Activated T-cell treated with anti-CD3 and anti-CD28 coated beads, Interleukin-2, amount 50 U/mL, for 4 hours (primary cell): ENCODE data around the gene NUP210. TPM values are rescaled to one million over a fixed set of nuclear protein-coding genes. Genes with fewer than 3 reads are reported as not detected.
"Not testable (repeated sequence)": the region's sequence is repeated elsewhere in the genome, so short reads cannot be mapped to it uniquely, and the experiment has no call there.

Source experiments
- ATAC-seq, 2 donors: fragments of 200-7000 bp; cut with Tn5 transposase; one replicate each; pipeline ENCODE4 v1.10.0; 2021
- DNase-seq: peaks from one replicate; pipeline ENCODE4 v3.0.0-alpha.2; 2020
- H3K27me3 Mint-ChIP-seq: one replicate; pipeline ENCODE4 v1.8.0; 2021; ENCODE audit warnings: low read depth, mixed read lengths
- H3K36me3 Mint-ChIP-seq: one replicate; pipeline ENCODE4 v1.8.0; 2022; ENCODE audit warnings: mixed read lengths; ENCODE audit not compliant: insufficient read depth
- H3K4me1 Mint-ChIP-seq: one replicate; pipeline ENCODE4 v1.8.0; 2021; ENCODE audit warnings: low read depth, mixed read lengths
- H3K4me3 Mint-ChIP-seq: one replicate; pipeline ENCODE4 v1.8.0; 2021; ENCODE audit warnings: mild to moderate bottlenecking, moderate library complexity, mixed read lengths
- H3K9me3 Mint-ChIP-seq: one replicate; pipeline ENCODE4 v1.8.0; 2021; ENCODE audit warnings: mixed read lengths
- total RNA-seq, 3 donors: library from RNA; stranded (reverse); gene quantifications; one replicate each; pipeline ENCODE4 v1.2.1, GENCODE V29; 2021

Gene NUP210
- total RNA-seq, 3 donors from 2014 or later = 80.3 to 83.4 (median 82.0) TPM

- H3K4me1 Mint-ChIP-seq = peaks cover 3% of the 10 kb centered on the region
- H3K4me3 Mint-ChIP-seq = no peak overlapping the region
- H3K9me3 Mint-ChIP-seq = no peaks in the 10 kb centered on the region
- DNase-seq (no peak), ATAC-seq (no peak)
- no peaks in the 10 kb centered on the region for H3K27me3 Mint-ChIP-seq
- peaks cover 47% of the 10 kb centered on the region for H3K36me3 Mint-ChIP-seq
Observed at GRCh38 chr3:13380971-13381370, 39.2 kb downstream of the NUP210 start.

- Mint-ChIP-seq H3K4me1 (no peaks in the 10 kb centered on the region), H3K36me3 (peaks cover 39% of the 10 kb centered on the region), H3K9me3 (no peaks in the 10 kb centered on the region), H3K4me3 (no peak overlapping the region), H3K27me3 (no peaks in the 10 kb centered on the region)
- ATAC-seq (no peak), DNase-seq (no peak)
Observed at GRCh38 chr3:13379201-13379830, 40.8 kb downstream of the NUP210 start.

DNA sequence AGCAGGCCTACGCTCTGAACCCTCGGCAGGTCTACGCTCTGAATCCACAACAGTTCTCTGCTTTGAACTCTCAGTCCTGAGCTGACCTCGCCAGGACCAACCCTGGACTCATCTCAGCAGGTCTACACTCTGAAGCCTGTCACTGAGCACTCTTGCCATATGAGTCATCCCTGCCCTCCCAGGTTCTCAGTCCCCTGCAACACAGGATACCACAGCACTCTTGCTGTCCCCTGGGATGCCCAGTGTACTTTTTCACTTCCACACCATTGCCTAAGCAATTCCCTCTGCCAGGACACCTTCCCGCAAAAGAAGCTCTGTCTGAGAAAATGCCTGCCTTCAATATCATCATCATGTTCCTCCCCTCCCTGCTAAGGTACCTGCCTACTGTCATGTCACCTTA, 42.0 kb downstream of the NUP210 start:
- Mint-ChIP-seq H3K4me1 (no peaks in the 10 kb centered on the region), H3K27me3 (no peaks in the 10 kb centered on the region), H3K36me3 (peaks cover 39% of the 10 kb centered on the region), H3K9me3 (no peaks in the 10 kb centered on the region), H3K4me3 (no peak overlapping the region)
- DNase-seq (no peak), ATAC-seq (no peak)

- H3K27me3 Mint-ChIP-seq, H3K4me1 Mint-ChIP-seq, H3K4me3 Mint-ChIP-seq, H3K9me3 Mint-ChIP-seq, ATAC-seq, DNase-seq: not testable (repeated sequence)
- peaks cover 40% of the 10 kb centered on the region for H3K36me3 Mint-ChIP-seq
Observed at GRCh38 chr3:13377741-13378140, 42.4 kb downstream of the NUP210 start.

GRCh38 chr3:13377021-13377420, 43.1 kb downstream of the NUP210 start:
- no peaks in the 10 kb centered on the region for H3K9me3 Mint-ChIP-seq
- DNase-seq (no peak), ATAC-seq (no peak)
- no peaks in the 10 kb centered on the region for H3K27me3 Mint-ChIP-seq
- H3K36me3 Mint-ChIP-seq = peaks cover 40% of the 10 kb centered on the region
- H3K4me1 Mint-ChIP-seq = no peaks in the 10 kb centered on the region
- H3K4me3 Mint-ChIP-seq = no peak overlapping the region

GRCh38 chr3:13376091-13376490, 44.0 kb downstream of the NUP210 start:
- Mint-ChIP-seq H3K4me1 (no peaks in the 10 kb centered on the region), H3K9me3 (no peaks in the 10 kb centered on the region), H3K36me3 (peaks cover 39% of the 10 kb centered on the region), H3K4me3 (no peak overlapping the region), H3K27me3 (no peaks in the 10 kb centered on the region)
- ATAC-seq = no peak
- no peak for DNase-seq

- DNase-seq (no peak), ATAC-seq (no peak)
- peaks cover 45% of the 10 kb centered on the region for H3K36me3 Mint-ChIP-seq
- H3K9me3 Mint-ChIP-seq = no peaks in the 10 kb centered on the region
- no peaks in the 10 kb centered on the region for H3K4me1 Mint-ChIP-seq
- no peak overlapping the region for H3K4me3 Mint-ChIP-seq
- no peaks in the 10 kb centered on the region for H3K27me3 Mint-ChIP-seq
Observed at GRCh38 chr3:13375464-13375863, 44.7 kb downstream of the NUP210 start.

- Mint-ChIP-seq H3K36me3 (peaks cover 42% of the 10 kb centered on the region), H3K27me3 (no peaks in the 10 kb centered on the region), H3K9me3 (no peaks in the 10 kb centered on the region), H3K4me1 (no peaks in the 10 kb centered on the region), H3K4me3 (no peak overlapping the region)
- DNase-seq (no peak), ATAC-seq (no peak)
Observed at GRCh38 chr3:13373975-13374586, 46.0 kb downstream of the NUP210 start.

- Mint-ChIP-seq H3K9me3 (no peaks in the 10 kb centered on the region), H3K27me3 (no peaks in the 10 kb centered on the region), H3K4me1 (no peaks in the 10 kb centered on the region), H3K36me3 (peaks cover 38% of the 10 kb centered on the region), H3K4me3 (no peak overlapping the region)
- ATAC-seq (no peak), DNase-seq (no peak)
Observed at GRCh38 chr3:13372656-13373055, 47.5 kb downstream of the NUP210 start.

GRCh38 chr3:13372126-13372525, 48.0 kb downstream of the NUP210 start:
- H3K27me3 Mint-ChIP-seq = no peaks in the 10 kb centered on the region
- no peaks in the 10 kb centered on the region for H3K9me3 Mint-ChIP-seq
- DNase-seq = no peak
- H3K4me1 Mint-ChIP-seq = no peaks in the 10 kb centered on the region
- ATAC-seq = no peak
- H3K36me3 Mint-ChIP-seq = peaks cover 38% of the 10 kb centered on the region
- no peak overlapping the region for H3K4me3 Mint-ChIP-seq

- ATAC-seq = no peak
- H3K4me3 Mint-ChIP-seq = no peak overlapping the region
- peaks cover 38% of the 10 kb centered on the region for H3K36me3 Mint-ChIP-seq
- H3K9me3 Mint-ChIP-seq = no peaks in the 10 kb centered on the region
- no peaks in the 10 kb centered on the region for H3K4me1 Mint-ChIP-seq
- no peaks in the 10 kb centered on the region for H3K27me3 Mint-ChIP-seq
- DNase-seq = no peak
Observed at GRCh38 chr3:13371100-13372075, 48.7 kb downstream of the NUP210 start.

GRCh38 chr3:13370609-13371008, 49.5 kb downstream of the NUP210 start:
- Mint-ChIP-seq H3K27me3 (no peaks in the 10 kb centered on the region), H3K4me3 (no peak overlapping the region), H3K36me3 (peaks cover 41% of the 10 kb centered on the region), H3K4me1 (no peaks in the 10 kb centered on the region), H3K9me3 (no peaks in the 10 kb centered on the region)
- ATAC-seq (no peak), DNase-seq (no peak)

- no peak for DNase-seq
- H3K4me1 Mint-ChIP-seq = no peaks in the 10 kb centered on the region
- no peak overlapping the region for H3K4me3 Mint-ChIP-seq
- ATAC-seq = no peak
- H3K36me3 Mint-ChIP-seq = peaks cover 40% of the 10 kb centered on the region
- no peaks in the 10 kb centered on the region for H3K27me3 Mint-ChIP-seq
- H3K9me3 Mint-ChIP-seq = no peaks in the 10 kb centered on the region
Observed at GRCh38 chr3:13370055-13370454, 50.1 kb downstream of the NUP210 start.

- Mint-ChIP-seq H3K4me3 (no peak overlapping the region), H3K27me3 (no peaks in the 10 kb centered on the region), H3K4me1 (no peaks in the 10 kb centered on the region), H3K9me3 (no peaks in the 10 kb centered on the region), H3K36me3 (peaks cover 42% of the 10 kb centered on the region)
- ATAC-seq (no peak), DNase-seq (no peak)
Observed at GRCh38 chr3:13368834-13369233, 51.3 kb downstream of the NUP210 start.
